K562 (cell line): ENCODE measurements around the gene IRF5. TPM values are rescaled to one million over a fixed set of nuclear protein-coding genes. Genes with fewer than 3 reads are reported as not detected.

Experiments
- ATAC-seq: fragments of 200-7000 bp; cut with Tn5 transposase; 3 replicates; pipeline ENCODE4 v1.9.1; 2020; ENCODE audit warnings: moderate library complexity
- BruUV-seq: library from RNA; stranded (reverse); fragments of 400-500 nt; replicated peaks from 2 replicates; lab custom pipeline; 2021; lab: Mats Ljungman, UMichigan
- CTCF ChIA-PET: fragments of 300-600 bp; formaldehyde crosslinking; extraction: SDS; loops from one replicate; lab custom pipeline; 2021; ENCODE audit warnings: low intra/inter-chr PET ratio; lab: Yijun Ruan, JAX
- POLR2A ChIA-PET: fragments of 300-600, 350-650 bp; sonication (Branson Sonifier 250); formaldehyde crosslinking; extraction: SDS; loops from one replicate; lab custom pipeline; 2021; ENCODE audit warnings: antibody characterized with exemption, inconsistent platforms; lab: Yijun Ruan, JAX
- DNase-seq, 4 experiments: peaks; one replicate each; pipeline versions ENCODE4 v3.0.0 to v3.0.0-alpha.2; 2011 to 2018; ENCODE audit warnings: low spot score in 3 of 4, mixed read lengths in 3 of 4; ENCODE audit errors: extremely low read depth in 1 of 4
- FAIRE-seq: peaks from 2 replicates; lab custom pipeline; 2011; peaks lifted over from hg19 to GRCh38; lab: Jason Lieb, UNC
- H2AFZ ChIP-seq: 2 replicates; pipeline ENCODE4 v1.6.0; 2011; ENCODE audit warnings: low read depth, low read length, control low read depth, inconsistent platforms
- H3K27ac ChIP-seq: fragments of 200-600 bp; 3 replicates; pipeline ENCODE4 v1.8.0; 2011; ENCODE audit warnings: low read depth, mild to moderate bottlenecking, control low read depth, inconsistent platforms, low read length, moderate library complexity, mixed read lengths; ENCODE audit errors: extremely low read depth
- H3K27me3 ChIP-seq, 2 experiments: fragments of 300-600 bp in 1 of 2; 2 replicates in 1 of 2; 3 replicates in 1 of 2; pipeline versions ENCODE4 v1.6.0 to v1.8.0; 2011; ENCODE audit warnings: inconsistent platforms in 2 of 2, low read length in 2 of 2, mild to moderate bottlenecking in 1 of 2, mixed read lengths in 1 of 2, moderate library complexity in 1 of 2; ENCODE audit not compliant: control insufficient read depth in 2 of 2, insufficient read depth in 2 of 2
- H3K36me3 ChIP-seq: fragments of 300-600 bp; 3 replicates; pipeline ENCODE4 v1.8.0; 2011; ENCODE audit warnings: mild to moderate bottlenecking, low read length, inconsistent platforms; ENCODE audit not compliant: control insufficient read depth, insufficient read depth
- H3K4me1 ChIP-seq, 2 experiments: fragments of 200-600 bp in 1 of 2; replicated peaks in 1 of 2; 2 replicates in 1 of 2; 3 replicates in 1 of 2; pipeline versions ENCODE4 v1.5.1 to v1.8.0; 2011; ENCODE audit warnings: inconsistent platforms in 2 of 2, low read length in 2 of 2, mild to moderate bottlenecking in 1 of 2, mixed read lengths in 1 of 2, moderate library complexity in 1 of 2; ENCODE audit not compliant: control insufficient read depth in 2 of 2, insufficient read depth in 2 of 2
- H3K4me2 ChIP-seq: 2 replicates; pipeline ENCODE4 v1.6.1; 2011; ENCODE audit warnings: low read length, control low read depth, inconsistent platforms, mixed read lengths; ENCODE audit not compliant: insufficient read depth
- H3K4me3 ChIP-seq: fragments of 200-600 bp; sonication (generic), shearing (Covaris generic); 2 replicates; pipeline ENCODE4 v1.5.1; 2016; ENCODE audit warnings: control low read depth, inconsistent platforms
- H3K79me2 ChIP-seq: fragments of 200-600 bp; 3 replicates; pipeline ENCODE4 v1.8.0; 2011; ENCODE audit warnings: low read length, inconsistent platforms; ENCODE audit not compliant: control insufficient read depth, insufficient read depth
- H3K9ac ChIP-seq, 2 experiments: 2 replicates each; pipeline versions ENCODE4 v1.6.0 to v1.6.1; 2011; ENCODE audit warnings: low read depth in 2 of 2, low read length in 2 of 2, control low read depth in 1 of 2, inconsistent platforms in 1 of 2, mild to moderate bottlenecking in 1 of 2, mixed read lengths in 1 of 2; ENCODE audit not compliant: insufficient read depth in 1 of 2
- H3K9me1 ChIP-seq: one replicate; pipeline ENCODE4 v1.6.0; 2011; ENCODE audit warnings: inconsistent platforms, mild to moderate bottlenecking, low read length, moderate library complexity; ENCODE audit not compliant: control insufficient read depth, insufficient read depth
- H3K9me3 ChIP-seq: replicated peaks from 2 replicates; pipeline ENCODE4 v1.5.1; 2011; ENCODE audit warnings: low read depth, low read length, inconsistent platforms; ENCODE audit not compliant: control insufficient read depth, insufficient read depth
- H4K20me1 ChIP-seq: replicated peaks from 2 replicates; pipeline ENCODE4 v1.6.1; 2011; ENCODE audit warnings: low read length, inconsistent platforms, mixed read lengths; ENCODE audit not compliant: control insufficient read depth, insufficient read depth
- DNMT1 ChIP-seq: fragments of 450-650 bp; IDR thresholded peaks from 2 replicates; pipeline ENCODE4 v1.6.1; 2016; ENCODE audit warnings: antibody characterized with exemption, mild to moderate bottlenecking
- FIP1L1 ChIP-seq: fragments of 200-400 bp; formaldehyde crosslinking; IDR thresholded peaks from 2 replicates; pipeline ENCODE4 v1.6.1; 2018; ENCODE audit warnings: mild to moderate bottlenecking, low read depth, low read length; ENCODE audit not compliant: poor library complexity, severe bottlenecking
- HNRNPL ChIP-seq: fragments of 200-400 bp; formaldehyde crosslinking; IDR thresholded peaks from 2 replicates; pipeline ENCODE4 v1.6.1; 2017; ENCODE audit warnings: low read depth, mild to moderate bottlenecking, low read length
- NCOA6 ChIP-seq: fragments of 450-650 bp; IDR thresholded peaks from 2 replicates; pipeline ENCODE4 v1.6.1; 2017; ENCODE audit warnings: mild to moderate bottlenecking
- PCBP1 ChIP-seq: fragments of 200-400 bp; formaldehyde crosslinking; IDR thresholded peaks from 2 replicates; pipeline ENCODE4 v1.6.1; 2018; ENCODE audit warnings: mild to moderate bottlenecking, low read depth, low read length; ENCODE audit not compliant: poor library complexity, severe bottlenecking
- RB1 ChIP-seq: fragments of 450-650 bp; IDR thresholded peaks from 2 replicates; pipeline ENCODE4 v1.6.1; 2017; ENCODE audit warnings: low read depth, mild to moderate bottlenecking
- XRCC3 ChIP-seq: fragments of 450-650 bp; IDR thresholded peaks from 2 replicates; pipeline ENCODE4 v1.6.1; 2017; ENCODE audit warnings: mild to moderate bottlenecking, moderate library complexity
- ZBTB1 ChIP-seq: sonication (generic); formaldehyde crosslinking; IDR thresholded peaks from 2 replicates; pipeline ENCODE4 v1.8.1; 2023; ENCODE audit warnings: missing genetic modification reagents, low read depth, mild to moderate bottlenecking, borderline replicate concordance
- ZNF696 ChIP-seq: fragments of 250-450 bp; sonication (Bioruptor Pico); conservative IDR thresholded peaks from 2 replicates; pipeline ENCODE4 v1.4.0; 2020; ENCODE audit warnings: mild to moderate bottlenecking, moderate library complexity
- WGBS: fragments of 100-300 bp; shearing (Covaris generic); methylation state at CpG from one replicate; pipeline ENCODE4 v1.1.6; 2016; ENCODE audit warnings: low coverage, mixed read lengths; ENCODE audit not compliant: insufficient coverage; ENCODE audit errors: missing lambda C conversion rate; 5-methylcytosine and 5-hydroxymethylcytosine counted together
- in situ Hi-C: fragments of 300-500 bp; cut with MboI; formaldehyde crosslinking; loops from 4 replicates; pipeline ENCODE4 v1.15.0; 2018; ENCODE audit warnings: inconsistent platforms, mixed read lengths
- intact Hi-C: fragments of 100-400 bp; cut with micrococcal nuclease; formaldehyde crosslinking; loops from 2 replicates; pipeline ENCODE4 v1.14.2; 2022
- polyA plus RNA-seq, 8 experiments: library from polyadenylated mRNA; depleted of rRNA in 4 of 8; stranded (reverse) in 5 of 8; unstranded in 3 of 8; fragments of >200 nt; fragmentation: Nextera tagmentation in 2 of 8; fragmentation: Illumina TruSeq in 1 of 8; extraction: Ambion mirVana in 2 of 8; extraction: Trizol in 1 of 8; gene quantifications; 2 replicates each; pipeline versions ENCODE4 v1.2.1 to v1.2.3, GENCODE V29; 2011 to 2014; ENCODE audit warnings: inconsistent platforms in 1 of 8, missing spikeins in 1 of 8
- total RNA-seq, 7 experiments: library from RNA; depleted of rRNA in 6 of 7; stranded (reverse); fragments of >200 nt in 6 of 7; fragmentation: Illumina TruSeq in 2 of 7; extraction: Trizol in 2 of 7; gene quantifications; 2 replicates each; pipeline versions ENCODE4 v1.2.1 to v1.2.3, GENCODE V29; 2011 to 2021; ENCODE audit warnings: low replicate concordance in 1 of 7
- TF ChIP-seq, protein P1 (sequence below): fragments of 450-650 bp; IDR thresholded peaks from 2 replicates; pipeline ENCODE4 v1.7.1; 2018; ENCODE audit warnings: mild to moderate bottlenecking, low read depth; ENCODE audit not compliant: partially characterized antibody
- TF ChIP-seq, protein P2 (sequence below): fragments of 200-800 bp; sonication (Bioruptor generic); IDR thresholded peaks from 2 replicates; pipeline ENCODE4 v1.6.1; 2017; ENCODE audit warnings: missing genetic modification characterization, missing compliant biosample characterization

IRF5 gene
- total and polyA plus RNA-seq, 9 of the 15 experiments (the other 6 are each of a cell fraction or from before 2014, with no cell fraction given), result 0.04 TPM; not detected in 8

DNA sequence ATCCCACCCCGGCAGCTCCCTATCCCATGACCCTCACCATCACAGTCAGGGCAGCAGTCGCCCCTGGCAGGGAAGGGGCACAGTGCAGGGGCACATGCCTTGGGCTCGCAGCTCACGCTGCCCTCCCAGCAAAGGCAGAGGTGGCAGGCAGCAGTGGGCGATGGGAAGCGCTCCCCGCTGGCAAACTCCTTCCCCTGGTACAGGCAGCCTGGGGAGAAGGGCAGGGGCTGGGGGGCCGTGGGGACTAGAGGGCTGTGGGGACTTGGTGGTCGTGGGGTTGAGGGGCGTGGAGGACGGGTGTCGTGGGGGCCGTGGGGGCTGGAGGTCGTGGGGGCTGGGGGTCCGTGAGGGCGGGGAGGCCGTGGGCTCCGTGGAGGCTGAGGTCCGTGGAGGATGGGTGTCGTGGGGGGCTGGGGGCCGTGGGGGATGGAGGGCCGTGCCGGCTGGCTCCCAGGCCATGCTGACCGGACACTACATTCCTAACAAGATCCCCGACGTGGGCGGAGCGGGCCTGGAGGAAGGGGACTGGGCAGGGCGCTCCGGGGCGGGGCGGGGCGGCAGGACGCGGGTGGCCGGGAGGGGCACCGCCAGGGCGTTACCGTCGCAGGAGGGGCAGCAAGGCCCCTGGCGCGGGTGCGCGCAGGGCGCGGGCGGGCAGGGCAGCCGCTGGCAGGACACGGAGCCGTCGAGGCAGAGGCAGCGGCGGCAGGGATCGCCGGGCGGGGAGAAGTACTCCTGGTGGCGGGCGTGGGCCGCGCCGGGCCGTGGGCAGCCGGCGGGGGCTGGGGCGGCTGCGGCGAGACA lies 47.2 kb upstream of the IRF5 start (continued):
- no peak for TF ChIP-seq ZNF696 (CRISPR knock-in tag)
- 0 out of 2 replicates have a peak, but pooled peaks have one; percentile 30 for TF ChIP-seq RB1

DNA sequence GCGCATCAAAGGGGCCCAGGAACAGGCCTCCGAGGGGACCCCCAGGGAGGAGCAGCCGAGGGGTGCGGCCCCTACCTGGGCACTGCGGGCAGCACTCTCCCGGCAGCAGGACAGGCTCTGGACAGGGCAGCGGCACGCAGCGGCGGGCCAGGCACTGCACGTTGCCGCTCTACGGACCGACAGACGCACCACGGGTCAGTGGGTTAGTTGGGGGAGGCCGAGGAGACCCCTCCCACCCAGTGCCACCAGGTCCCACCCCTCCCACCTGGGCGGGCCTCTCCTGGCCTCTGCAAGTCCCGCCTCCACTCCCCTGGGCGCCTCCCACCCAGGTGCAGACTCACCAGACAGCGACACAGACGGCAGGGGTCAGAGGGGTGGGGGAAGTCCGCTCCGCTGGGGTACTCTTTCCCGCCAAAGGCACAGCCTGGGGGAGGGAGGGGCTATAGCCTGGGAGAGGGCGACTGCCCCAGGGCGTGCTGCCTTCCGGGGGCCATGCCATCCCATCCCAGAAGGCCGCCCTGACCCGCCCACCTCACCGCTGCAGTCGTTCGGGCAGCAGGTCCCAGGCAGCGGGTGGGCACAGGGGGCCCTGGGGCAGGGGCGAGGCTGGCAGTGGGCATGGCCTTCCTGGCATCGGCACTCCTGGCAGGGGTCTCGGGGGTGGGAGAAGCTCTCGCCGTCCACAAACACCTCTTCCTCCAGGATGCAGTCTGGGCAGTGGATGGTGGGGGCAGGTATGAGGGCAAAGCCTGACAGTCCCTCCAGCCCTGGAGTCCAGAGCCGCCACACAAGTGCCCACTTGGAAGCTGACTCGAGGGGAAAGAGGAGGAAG lies 46.4 kb upstream of the IRF5 start:
- Histone ChIP-seq H3K4me1 (peaks cover 0 to 49% of the 10 kb centered on the region in 2 experiments; a peak in 3 of 5 replicates), H3K9me3 (peaks cover 4% of the 10 kb centered on the region), H3K4me2 (peak overlapping the region; percentile 45; the same call in 1 of the 2 replicates), H3K36me3 (no peaks in the 10 kb centered on the region), H2AFZ (peak overlapping the region; percentile 57), H3K27me3 (peaks cover 14 to 47% of the 10 kb centered on the region in 2 experiments), H3K4me3 (peak overlapping the region; percentile 24; the same call in 1 of the 2 replicates), H4K20me1 (no peaks in the 10 kb centered on the region; the same call in 1 of the 2 replicates), H3K9ac (peak overlapping the region in 1 of 2 experiments; percentile 87; a peak in 3 of 4 replicates), H3K79me2 (no peaks in the 10 kb centered on the region), H3K9me1 (no peaks in the 10 kb centered on the region), H3K27ac (no peak overlapping the region)
- DNase-seq (peak in 3 of 4 experiments; percentile 50 to 91 (median 88)), FAIRE-seq (no peak), ATAC-seq (peak; percentile 65)
- CTCF ChIA-PET, result no interaction called here
- intact Hi-C loops (no loop called here), in situ Hi-C loops (no loop called here)
- no TSS peak for BruUV-seq
- TF ChIP-seq HNRNPL, result 0 out of 2 replicates have a peak, but pooled peaks have one; percentile 30
- peak; percentile 21 for TF ChIP-seq NCOA6
- TF ChIP-seq XRCC3, result no peak
- TF ChIP-seq FIP1L1, result peak; percentile 45
- TF ChIP-seq, protein P1, sequence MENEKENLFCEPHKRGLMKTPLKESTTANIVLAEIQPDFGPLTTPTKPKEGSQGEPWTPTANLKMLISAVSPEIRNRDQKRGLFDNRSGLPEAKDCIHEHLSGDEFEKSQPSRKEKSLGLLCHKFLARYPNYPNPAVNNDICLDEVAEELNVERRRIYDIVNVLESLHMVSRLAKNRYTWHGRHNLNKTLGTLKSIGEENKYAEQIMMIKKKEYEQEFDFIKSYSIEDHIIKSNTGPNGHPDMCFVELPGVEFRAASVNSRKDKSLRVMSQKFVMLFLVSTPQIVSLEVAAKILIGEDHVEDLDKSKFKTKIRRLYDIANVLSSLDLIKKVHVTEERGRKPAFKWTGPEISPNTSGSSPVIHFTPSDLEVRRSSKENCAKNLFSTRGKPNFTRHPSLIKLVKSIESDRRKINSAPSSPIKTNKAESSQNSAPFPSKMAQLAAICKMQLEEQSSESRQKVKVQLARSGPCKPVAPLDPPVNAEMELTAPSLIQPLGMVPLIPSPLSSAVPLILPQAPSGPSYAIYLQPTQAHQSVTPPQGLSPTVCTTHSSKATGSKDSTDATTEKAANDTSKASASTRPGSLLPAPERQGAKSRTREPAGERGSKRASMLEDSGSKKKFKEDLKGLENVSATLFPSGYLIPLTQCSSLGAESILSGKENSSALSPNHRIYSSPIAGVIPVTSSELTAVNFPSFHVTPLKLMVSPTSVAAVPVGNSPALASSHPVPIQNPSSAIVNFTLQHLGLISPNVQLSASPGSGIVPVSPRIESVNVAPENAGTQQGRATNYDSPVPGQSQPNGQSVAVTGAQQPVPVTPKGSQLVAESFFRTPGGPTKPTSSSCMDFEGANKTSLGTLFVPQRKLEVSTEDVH, result peak; percentile 45
- peak; percentile 26 for TF ChIP-seq PCBP1
- no peak for TF ChIP-seq DNMT1
- TF ChIP-seq, protein P2, sequence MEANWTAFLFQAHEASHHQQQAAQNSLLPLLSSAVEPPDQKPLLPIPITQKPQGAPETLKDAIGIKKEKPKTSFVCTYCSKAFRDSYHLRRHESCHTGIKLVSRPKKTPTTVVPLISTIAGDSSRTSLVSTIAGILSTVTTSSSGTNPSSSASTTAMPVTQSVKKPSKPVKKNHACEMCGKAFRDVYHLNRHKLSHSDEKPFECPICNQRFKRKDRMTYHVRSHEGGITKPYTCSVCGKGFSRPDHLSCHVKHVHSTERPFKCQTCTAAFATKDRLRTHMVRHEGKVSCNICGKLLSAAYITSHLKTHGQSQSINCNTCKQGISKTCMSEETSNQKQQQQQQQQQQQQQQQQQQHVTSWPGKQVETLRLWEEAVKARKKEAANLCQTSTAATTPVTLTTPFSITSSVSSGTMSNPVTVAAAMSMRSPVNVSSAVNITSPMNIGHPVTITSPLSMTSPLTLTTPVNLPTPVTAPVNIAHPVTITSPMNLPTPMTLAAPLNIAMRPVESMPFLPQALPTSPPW, result 0 out of 2 replicates have a peak, but pooled peaks have one; percentile 4
- 0 out of 2 replicates have a peak, but pooled peaks have one; percentile 5 for TF ChIP-seq ZBTB1 (CRISPR knock-in tag)
- 31% methylated on average over 37 of the region's 41 CpGs for WGBS
- POLR2A ChIA-PET, result interaction anchor here (0.6 kb wide), 1 partner anchor 459 kb away, joined by 3 read pairs; no protein-coding TSS in a partner anchor
